SK-N-SH treated with all-trans-retinoic acid at 6 μM for 48 hours (cell line): ENCODE results near the gene PCSK1.

ENCODE experiments used
- BACH2 ChIP-seq: fragments of 250-450 bp; sonication (Bioruptor Pico); IDR thresholded peaks from 2 replicates; pipeline ENCODE4 v1.9.0; 2021; ENCODE audit warnings: mild to moderate bottlenecking, borderline replicate concordance
- ESRRG ChIP-seq: fragments of 250-450 bp; sonication (Bioruptor Pico); IDR thresholded peaks from 2 replicates; pipeline ENCODE4 v1.6.1; 2021; ENCODE audit warnings: mild to moderate bottlenecking
- GLIS3 ChIP-seq: fragments of 250-450 bp; sonication (Bioruptor Pico); IDR thresholded peaks from 2 replicates; pipeline ENCODE4 v1.5.0; 2020; ENCODE audit warnings: mild to moderate bottlenecking, moderate library complexity
- ISL1 ChIP-seq: fragments of 250-450 bp; sonication (Bioruptor Pico); IDR thresholded peaks from 2 replicates; pipeline ENCODE4 v2.1.2; 2022; ENCODE audit warnings: mild to moderate bottlenecking, moderate library complexity
- PATZ1 ChIP-seq: fragments of 250-450 bp; sonication (Bioruptor Pico); IDR thresholded peaks from 2 replicates; pipeline ENCODE4 v1.8.0; 2020; ENCODE audit warnings: mild to moderate bottlenecking, moderate library complexity, borderline replicate concordance
- ZC3H10 ChIP-seq: fragments of 250-450 bp; sonication (Bioruptor Pico); IDR thresholded peaks from 2 replicates; pipeline ENCODE4 v1.5.1; 2021; ENCODE audit warnings: mild to moderate bottlenecking, moderate library complexity
- ZFP3 ChIP-seq: fragments of 250-450 bp; sonication (Bioruptor Pico); IDR thresholded peaks from 2 replicates; pipeline ENCODE4 v1.5.0; 2020; ENCODE audit warnings: mild to moderate bottlenecking, moderate library complexity
- ZFP30 ChIP-seq: fragments of 450-650 bp; formaldehyde crosslinking; IDR thresholded peaks from 2 replicates; pipeline ENCODE4 v1.5.0; 2022; ENCODE audit warnings: mild to moderate bottlenecking, moderate library complexity
- ZNF565 ChIP-seq: fragments of 450-650 bp; formaldehyde crosslinking; conservative IDR thresholded peaks from 2 replicates; pipeline ENCODE4 v1.5.0; 2020; ENCODE audit warnings: low read depth, mild to moderate bottlenecking, moderate library complexity
- ZNF70 ChIP-seq: fragments of 450-650 bp; formaldehyde crosslinking; IDR thresholded peaks from 2 replicates; pipeline ENCODE4 v1.5.0; 2020; ENCODE audit warnings: mild to moderate bottlenecking, moderate library complexity
- TF ChIP-seq, protein P1 (sequence below): fragments of 250-450 bp; sonication (Bioruptor Pico); IDR thresholded peaks from 2 replicates; pipeline ENCODE4 v1.5.1; 2020; ENCODE audit warnings: low read depth, mild to moderate bottlenecking, moderate library complexity

DNA sequence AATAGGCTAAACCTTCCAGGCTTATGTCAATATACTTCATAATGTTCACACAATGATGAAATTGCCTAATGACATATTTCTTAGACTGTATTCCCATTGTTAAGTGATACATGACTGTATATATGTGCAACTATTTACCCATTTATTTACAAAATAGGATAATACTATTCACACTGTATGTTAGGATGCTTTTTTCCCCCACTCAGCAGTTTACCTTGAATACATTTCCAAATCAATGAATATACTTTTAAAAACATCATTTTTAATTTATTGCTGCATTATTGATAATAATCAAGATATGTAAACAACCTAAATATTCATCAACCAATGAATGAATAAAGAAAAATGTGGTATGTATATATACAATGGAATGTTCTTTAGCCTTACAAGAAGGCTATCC, 55.5 kb downstream of the PCSK1 start:
- no peak for TF ChIP-seq BACH2 (CRISPR knock-in tag)
- no peak for TF ChIP-seq ISL1
- TF ChIP-seq ZC3H10 (CRISPR knock-in tag) = no peak
- no peak for TF ChIP-seq ZFP30 (CRISPR knock-in tag)
- no peak for TF ChIP-seq ESRRG
- no peak for TF ChIP-seq ZFP3
- no peak for TF ChIP-seq GLIS3 (CRISPR knock-in tag)
- TF ChIP-seq ZNF565 = no peak
- TF ChIP-seq ZNF70 = no peak
- TF ChIP-seq PATZ1 (CRISPR knock-in tag) = no peak
- TF ChIP-seq, protein P1, sequence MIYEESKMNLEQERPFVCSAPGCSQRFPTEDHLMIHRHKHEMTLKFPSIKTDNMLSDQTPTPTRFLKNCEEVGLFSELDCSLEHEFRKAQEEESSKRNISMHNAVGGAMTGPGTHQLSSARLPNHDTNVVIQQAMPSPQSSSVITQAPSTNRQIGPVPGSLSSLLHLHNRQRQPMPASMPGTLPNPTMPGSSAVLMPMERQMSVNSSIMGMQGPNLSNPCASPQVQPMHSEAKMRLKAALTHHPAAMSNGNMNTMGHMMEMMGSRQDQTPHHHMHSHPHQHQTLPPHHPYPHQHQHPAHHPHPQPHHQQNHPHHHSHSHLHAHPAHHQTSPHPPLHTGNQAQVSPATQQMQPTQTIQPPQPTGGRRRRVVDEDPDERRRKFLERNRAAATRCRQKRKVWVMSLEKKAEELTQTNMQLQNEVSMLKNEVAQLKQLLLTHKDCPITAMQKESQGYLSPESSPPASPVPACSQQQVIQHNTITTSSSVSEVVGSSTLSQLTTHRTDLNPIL = no peak
